ENCODE measurements around the gene CPHXL2. TPM values are rescaled to one million over a fixed set of nuclear protein-coding genes. Genes with fewer than 3 reads are reported as not detected.

Gene CPHXL2
- total RNA-seq (not detected), polyA plus RNA-seq (not detected)
- long read RNA-seq, donor 1, partial matches to known transcripts, result 0 of 1 reads
- long read RNA-seq, donor 1, other reads (novel, unspliced or antisense), result 1 of 1 reads
- long read RNA-seq, donor 2, result 0 reads
- long read RNA-seq, donor 3, result 0 reads

- Histone ChIP-seq H3K4me1 (peaks cover 0 to 11% (median 0%) of the 10 kb centered on the region in 12 donors), H3K27me3 (no peaks in the 10 kb centered on the region), H3K27ac (no peak within 1 kb of the TSS), H3K36me3 (no peaks in the 10 kb centered on the region), H3K9me3 (no peaks in the 10 kb centered on the region), H3K4me3 (no peak within 1 kb of the TSS)
- DNase-seq, result no peak
- 90 to 96% (median 93%) methylated on average over 4 of the region's 4 CpGs for WGBS, 4 donors
- no peak for TF ChIP-seq POLR2A (IDR thresholded peaks at IDR 0.05)
- ATAC-seq, result no peak
- intact Hi-C loops (cut with DNase I), result no loop called here
These were observed at the start of gene CPHXL2 for GRCh38 chr16:75676909-75677308. Gene CPHXL2, minus strand, starts transcription at chr16:75677009. Its CDS starts 10 bp downstream, at chr16:75676999.

GRCh38 chr16:75726390-75726789 is 49.6 kb upstream of the CPHXL2 start, which contains the start of gene CPHXL:
Gene CPHXL, minus strand, starts transcription at chr16:75726490. Its CDS starts 48 bp downstream, at chr16:75726442.
- DNase-seq (no peak), ATAC-seq (no peak)
- 86 to 95% (median 93%) methylated on average over 5 of the region's 5 CpGs for WGBS, 4 donors
- H3K4me1 ChIP-seq, result no peaks in the 10 kb centered on the region
- intact Hi-C loops (cut with DNase I), result no loop called here
- TF ChIP-seq CTCF (IDR thresholded peaks at IDR 0.05) (no peak), POLR2A (IDR thresholded peaks at IDR 0.05) (no peak)
- no peak within 1 kb of the TSS for H3K27ac ChIP-seq
- no peaks in the 10 kb centered on the region for H3K36me3 ChIP-seq
- no peak within 1 kb of the TSS for H3K4me3 ChIP-seq
- H3K9me3 ChIP-seq, result peaks cover 0 to 6% (median 0%) of the 10 kb centered on the region in 12 donors
- H3K27me3 ChIP-seq, result no peaks in the 10 kb centered on the region

DNA sequence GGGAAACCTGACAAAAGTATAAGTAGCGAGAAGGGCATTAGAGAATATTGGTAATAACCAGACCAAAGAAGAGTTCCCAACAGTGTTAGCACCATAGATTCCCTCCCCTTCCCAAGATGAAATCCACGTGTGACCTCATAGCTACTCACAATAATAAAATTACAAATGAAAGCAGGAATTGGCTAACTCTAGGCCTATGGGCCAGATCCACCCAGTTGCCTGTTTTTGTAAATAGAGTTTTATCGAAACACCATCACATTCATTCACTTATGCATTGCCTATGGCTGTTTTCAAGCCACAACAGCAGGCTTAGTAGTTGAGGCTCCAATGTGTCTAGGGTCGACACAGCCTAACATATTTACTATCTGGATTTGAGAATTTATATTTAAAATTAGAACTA is 41.6 kb upstream of the CPHXL2 start:
- H3K36me3 ChIP-seq, result no peaks in the 10 kb centered on the region
- no peak for DNase-seq
- intact Hi-C loops (cut with DNase I), result no loop called here
- H3K27ac ChIP-seq, result no peak overlapping the region
- WGBS, 4 donors, result 88 to 91% (median 90%) methylated on average over 4 of the region's 4 CpGs
- no peak for ATAC-seq
- no peaks in the 10 kb centered on the region for H3K27me3 ChIP-seq
- peaks cover 0 to 11% (median 0%) of the 10 kb centered on the region in 12 donors for H3K9me3 ChIP-seq
- H3K4me1 ChIP-seq, result no peaks in the 10 kb centered on the region
- no peak overlapping the region for H3K4me3 ChIP-seq
- TF ChIP-seq CTCF (IDR thresholded peaks at IDR 0.05) (no peak), POLR2A (IDR thresholded peaks at IDR 0.05) (no peak)

DNA sequence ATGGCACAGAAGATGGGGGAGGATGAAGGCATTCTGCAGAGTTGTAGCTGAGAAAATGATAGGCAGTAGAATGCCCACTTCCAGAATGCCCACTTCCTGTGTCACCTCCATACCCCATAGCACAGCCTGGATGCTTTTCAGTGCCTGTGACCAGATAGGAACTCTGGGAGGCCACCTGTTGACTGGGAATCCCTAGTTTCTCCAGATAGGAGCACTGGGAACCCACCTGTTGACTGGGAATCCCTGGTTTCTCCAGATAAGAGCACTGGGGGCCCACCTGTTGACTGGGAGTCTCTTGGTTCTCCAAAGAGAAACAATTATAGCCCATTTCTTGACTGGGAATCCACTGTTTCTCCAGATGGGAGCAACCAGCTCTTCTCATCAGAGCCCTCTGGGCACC is 37.9 kb upstream of the CPHXL2 start:
- DNase-seq (no peak), ATAC-seq (no peak)
- Histone ChIP-seq H3K27ac (no peak overlapping the region), H3K36me3 (no peaks in the 10 kb centered on the region), H3K27me3 (no peaks in the 10 kb centered on the region), H3K4me1 (no peaks in the 10 kb centered on the region), H3K4me3 (no peak overlapping the region), H3K9me3 (peaks cover 0 to 30% (median 11%) of the 10 kb centered on the region in 12 donors)
- no peak for TF ChIP-seq POLR2A (IDR thresholded peaks at IDR 0.05)
- TF ChIP-seq CTCF (IDR thresholded peaks at IDR 0.05), result no peak
- intact Hi-C loops (cut with DNase I), result no loop called here

DNA sequence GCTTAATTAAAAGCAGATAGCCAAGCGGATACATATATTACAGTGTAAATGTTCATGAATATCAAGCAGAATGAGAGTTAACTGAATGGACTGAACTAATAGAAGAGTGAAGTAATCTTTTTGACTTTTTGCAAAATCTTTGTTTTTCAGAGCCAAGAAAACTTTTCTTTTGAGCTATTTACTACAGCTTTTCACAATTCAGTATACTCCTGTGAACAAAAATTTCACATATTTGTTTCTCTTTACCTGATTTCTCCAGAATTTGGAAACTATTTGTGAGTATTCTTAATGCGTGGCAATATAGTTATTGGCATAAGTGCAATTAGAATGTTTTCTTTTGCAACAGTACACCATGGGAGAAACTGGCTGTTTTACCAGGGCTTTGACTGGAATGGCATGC is 33.5 kb upstream of the CPHXL2 start:
- Histone ChIP-seq H3K4me3 (no peak overlapping the region), H3K27ac (no peak overlapping the region), H3K9me3 (peaks cover 0 to 22% (median 14%) of the 10 kb centered on the region in 12 donors), H3K4me1 (no peaks in the 10 kb centered on the region), H3K36me3 (no peaks in the 10 kb centered on the region), H3K27me3 (no peaks in the 10 kb centered on the region)
- WGBS, 4 donors, result 98 to 99% (median 98%) methylated on average over 2 of the region's 2 CpGs
- no peak for TF ChIP-seq CTCF (IDR thresholded peaks at IDR 0.05)
- TF ChIP-seq POLR2A (IDR thresholded peaks at IDR 0.05), result no peak
- DNase-seq (no peak), ATAC-seq (no peak)
- intact Hi-C loops (cut with DNase I), result no loop called here
